HepG2 (cell line): ENCODE data around the gene PRM3. TPM values are rescaled to one million over a fixed set of nuclear protein-coding genes. Genes with fewer than 3 reads are reported as not detected.

Experiments
- ATF1 ChIP-seq: IDR thresholded peaks from 2 replicates; pipeline ENCODE4 v1.6.1; 2016; ENCODE audit warnings: mild to moderate bottlenecking, control low read depth
- DRAP1 ChIP-seq: IDR thresholded peaks from 2 replicates; pipeline ENCODE4 v1.6.1; 2016; ENCODE audit warnings: missing genetic modification reagents, missing compliant biosample characterization
- DZIP1 ChIP-seq: sonication (generic); formaldehyde crosslinking; IDR thresholded peaks from 2 replicates; pipeline ENCODE4 v1.5.0; 2020; ENCODE audit warnings: mild to moderate bottlenecking, missing genetic modification reagents
- EP300 ChIP-seq, 3 experiments: sonication (generic) in 1 of 3; formaldehyde crosslinking in 1 of 3; IDR thresholded peaks; 2 replicates each; pipeline versions ENCODE4 v1.5.1 to v1.6.1; 2011 to 2020; ENCODE audit warnings: low read depth in 2 of 3, low read length in 2 of 3, borderline replicate concordance in 1 of 3, improper control_type of control experiment in 1 of 3, mild to moderate bottlenecking in 1 of 3, missing genetic modification reagents in 1 of 3, moderate library complexity in 1 of 3
- ETV6 ChIP-seq: sonication (generic); formaldehyde crosslinking; conservative IDR thresholded peaks from 2 replicates; pipeline ENCODE4 v1.4.0; 2020; ENCODE audit warnings: missing genetic modification reagents
- FOXA1 ChIP-seq, 2 experiments: fragments of 450-650 bp in 1 of 2; sonication (generic) in 1 of 2; formaldehyde crosslinking in 1 of 2; IDR thresholded peaks; 2 replicates each; pipeline versions ENCODE4 v1.4.0 to v1.6.1; 2016 to 2020; ENCODE audit warnings: missing genetic modification reagents in 1 of 2
- GATA4 ChIP-seq: sonication (generic); IDR thresholded peaks from 2 replicates; pipeline ENCODE4 v1.6.1; 2016; ENCODE audit warnings: antibody characterized with exemption, low read depth, borderline replicate concordance
- GTF3A ChIP-seq: sonication (generic); formaldehyde crosslinking; conservative IDR thresholded peaks from 2 replicates; pipeline ENCODE4 v1.4.0; 2020; ENCODE audit warnings: mild to moderate bottlenecking, missing genetic modification reagents
- IKZF5 ChIP-seq: IDR thresholded peaks from 2 replicates; pipeline ENCODE4 v1.6.1; 2018; ENCODE audit warnings: missing genetic modification reagents, mild to moderate bottlenecking, missing compliant biosample characterization
- MXD1 ChIP-seq: sonication (generic); formaldehyde crosslinking; IDR thresholded peaks from 2 replicates; pipeline ENCODE4 v1.4.0; 2020; ENCODE audit warnings: mild to moderate bottlenecking, missing genetic modification reagents
- NFYC ChIP-seq: IDR thresholded peaks from 2 replicates; pipeline ENCODE4 v1.6.1; 2016; ENCODE audit warnings: missing genetic modification reagents, missing compliant biosample characterization
- NR3C1 ChIP-seq: sonication (generic); formaldehyde crosslinking; IDR thresholded peaks from 2 replicates; pipeline ENCODE4 v1.4.0; 2020; ENCODE audit warnings: missing genetic modification reagents
- PLRG1 ChIP-seq: fragments of 450-650 bp; conservative IDR thresholded peaks from 2 replicates; pipeline ENCODE4 v1.6.1; 2016
- SAP130 ChIP-seq: IDR thresholded peaks from 2 replicates; pipeline ENCODE4 v1.6.1; 2016; ENCODE audit warnings: low read depth
- SRF ChIP-seq: IDR thresholded peaks from 2 replicates; pipeline ENCODE4 v1.6.1; 2011; ENCODE audit warnings: mild to moderate bottlenecking, low read depth, low read length, moderate library complexity
- SRSF1 ChIP-seq: fragments of 200-400 bp; formaldehyde crosslinking; optimal IDR thresholded peaks from 2 replicates; pipeline ENCODE3; 2017; ENCODE audit warnings: mild to moderate bottlenecking, low read depth, low read length, moderate library complexity
- SRSF9 ChIP-seq: fragments of 200-400 bp; formaldehyde crosslinking; IDR thresholded peaks from 2 replicates; pipeline ENCODE4 v1.6.1; 2018; ENCODE audit warnings: borderline replicate concordance, mild to moderate bottlenecking, low read depth, low read length; ENCODE audit not compliant: insufficient read depth, poor library complexity, severe bottlenecking
- STAG1 ChIP-seq: sonication (generic); formaldehyde crosslinking; IDR thresholded peaks from 2 replicates; pipeline ENCODE4 v1.4.0; 2020; ENCODE audit warnings: missing genetic modification reagents
- ZNF230 ChIP-seq: sonication (generic); formaldehyde crosslinking; IDR thresholded peaks from 2 replicates; pipeline ENCODE4 v1.4.0; 2020; ENCODE audit warnings: mild to moderate bottlenecking, missing genetic modification reagents
- ZNF253 ChIP-seq: sonication (generic); formaldehyde crosslinking; IDR thresholded peaks from 2 replicates; pipeline ENCODE4 v1.8.0; 2022; ENCODE audit warnings: mild to moderate bottlenecking, missing genetic modification reagents, borderline replicate concordance
- ZNF350 ChIP-seq: sonication (generic); formaldehyde crosslinking; IDR thresholded peaks from 2 replicates; pipeline ENCODE4 v1.4.0; 2020; ENCODE audit warnings: mild to moderate bottlenecking, low read depth, missing genetic modification reagents, borderline replicate concordance
- ZNF589 ChIP-seq: sonication (generic); formaldehyde crosslinking; conservative IDR thresholded peaks from 2 replicates; pipeline ENCODE4 v1.8.0; 2022; ENCODE audit warnings: mild to moderate bottlenecking, moderate library complexity, missing genetic modification reagents
- ZNF709 ChIP-seq: sonication (generic); formaldehyde crosslinking; IDR thresholded peaks from 2 replicates; pipeline ENCODE4 v1.5.0; 2020; ENCODE audit warnings: mild to moderate bottlenecking, missing genetic modification reagents
- ZNF780A ChIP-seq: sonication (generic); formaldehyde crosslinking; IDR thresholded peaks from 2 replicates; pipeline ENCODE4 v1.8.0; 2022; ENCODE audit warnings: mild to moderate bottlenecking, missing genetic modification reagents, moderate library complexity
- ZZZ3 ChIP-seq: sonication (generic); formaldehyde crosslinking; IDR thresholded peaks from 2 replicates; pipeline ENCODE4 v1.4.0; 2020; ENCODE audit warnings: missing genetic modification reagents, mild to moderate bottlenecking, borderline replicate concordance
- polyA plus RNA-seq, 8 experiments: library from polyadenylated mRNA; depleted of rRNA in 3 of 8; stranded (reverse) in 7 of 8; unstranded in 1 of 8; fragments of >200 nt; fragmentation: Illumina TruSeq in 4 of 8; extraction: Trizol in 4 of 8; gene quantifications; 2 replicates each; pipeline versions ENCODE4 v1.2.1 to v1.2.3, GENCODE V29; 2011 to 2016; ENCODE audit warnings: low read depth in 4 of 8, missing spikeins in 1 of 8, mixed read lengths in 1 of 8; ENCODE audit not compliant: insufficient read depth in 1 of 8
- total RNA-seq, 5 experiments: library from RNA; depleted of rRNA; stranded (reverse); fragments of >200 nt; fragmentation: Illumina TruSeq; extraction: Trizol; gene quantifications; 2 replicates each; pipeline ENCODE4 v1.2.3, GENCODE V29; 2016; ENCODE audit warnings: low read depth in 1 of 5

PRM3 gene
- total and polyA plus RNA-seq, 2 of the 13 experiments (the other 11 are each of a cell fraction or from before 2014, with no cell fraction given): not detected

GRCh38 chr16:11296706-11297491, 23.5 kb upstream of the PRM3 start (continued):
- TF ChIP-seq SRSF9 (no peak), ZZZ3 (no peak), GATA4 (peak; percentile 75; the same call in 1 of the 2 replicates), SRF (no peak), ATF1 (CRISPR knock-in tag) (peak; percentile 59; the same call in 1 of the 2 replicates), GTF3A (0 out of 2 replicates have a peak, but pooled peaks have one; percentile 50), FOXA1 (IDR thresholded peaks at IDR 0.05) (no peak), FOXA1 (CRISPR knock-in tag; IDR thresholded peaks at IDR 0.05) (peak; percentile 94), ZNF253 (no peak), ETV6 (no peak), ZNF350 (0 out of 2 replicates have a peak, but pooled peaks have one; percentile 31), EP300 (IDR thresholded peaks at IDR 0.05; ENCODE audit: low read depth in 2 of 2, low read length in 2 of 2) (peak in 1 of 2 experiments; percentile 36; a peak in 1 of 4 replicates), EP300 (CRISPR knock-in tag; IDR thresholded peaks at IDR 0.05; ENCODE audit: borderline replicate concordance) (no peak), DRAP1 (peak; percentile 77), ZNF780A (CRISPR knock-in tag) (no peak), SRSF1 (no peak), ZNF230 (CRISPR knock-in tag) (peak; percentile 35; the same call in 1 of the 2 replicates), NR3C1 (CRISPR knock-in tag) (no peak), STAG1 (CRISPR knock-in tag) (0 out of 2 replicates have a peak, but pooled peaks have one; percentile 14), ZNF709 (0 out of 2 replicates have a peak, but pooled peaks have one; percentile 49), PLRG1 (no peak), ZNF589 (CRISPR knock-in tag) (no peak), DZIP1 (CRISPR knock-in tag) (no peak), MXD1 (0 out of 2 replicates have a peak, but pooled peaks have one; percentile 49), NFYC (CRISPR knock-in tag) (no peak), IKZF5 (peak; percentile 77), SAP130 (peak; percentile 91)
